MCF 10A (cell line): ENCODE measurements around the gene FNDC11. TPM values are rescaled to one million over a fixed set of nuclear protein-coding genes. Genes with fewer than 3 reads are reported as not detected.
A peak's percentile ranks its signal among the peaks of the same experiment; 100 is the strongest.
"Not testable (repeated sequence)": the region's sequence is repeated elsewhere in the genome, so short reads cannot be mapped to it uniquely, and the experiment has no call there.

ENCODE experiments used
- BruUV-seq: library from RNA; stranded (reverse); fragments of 400-500 nt; replicated peaks from 2 replicates; lab custom pipeline; 2021; lab: Mats Ljungman, UMichigan
- CTCF ChIA-PET: fragments of 300-600 bp; sonication (Branson Sonifier 250); formaldehyde crosslinking; extraction: SDS; loops from one replicate; lab custom pipeline; 2021; ENCODE audit warnings: antibody characterized with exemption, inconsistent platforms; lab: Yijun Ruan, JAX
- POLR2A ChIA-PET: fragments of 300-600, 350-650 bp; sonication (Branson Sonifier 250); formaldehyde crosslinking; extraction: SDS; loops from one replicate; lab custom pipeline; 2020; ENCODE audit warnings: antibody characterized with exemption, inconsistent platforms; lab: Yijun Ruan, JAX
- DNase-seq: peaks from one replicate; pipeline ENCODE4 v3.0.0-alpha.2; 2018; ENCODE audit not compliant: unreplicated experiment
- H3K27ac Mint-ChIP-seq: one replicate; pipeline ENCODE4 v1.8.0; 2022; ENCODE audit warnings: mild to moderate bottlenecking, low read depth, mixed read lengths; ENCODE audit not compliant: unreplicated experiment
- H3K27me3 Mint-ChIP-seq: one replicate; pipeline ENCODE4 v1.8.0; 2022; ENCODE audit warnings: mixed read lengths; ENCODE audit not compliant: insufficient read depth, unreplicated experiment
- H3K36me3 Mint-ChIP-seq: one replicate; pipeline ENCODE4 v1.8.0; 2022; ENCODE audit warnings: mild to moderate bottlenecking, moderate library complexity, mixed read lengths; ENCODE audit not compliant: insufficient read depth, unreplicated experiment
- H3K4me1 Mint-ChIP-seq: one replicate; pipeline ENCODE4 v1.8.0; 2022; ENCODE audit warnings: mixed read lengths; ENCODE audit not compliant: insufficient read depth, unreplicated experiment
- H3K4me3 Mint-ChIP-seq: one replicate; pipeline ENCODE4 v1.8.0; 2022; ENCODE audit warnings: mild to moderate bottlenecking, moderate library complexity, mixed read lengths; ENCODE audit not compliant: unreplicated experiment
- H3K9me3 Mint-ChIP-seq: one replicate; pipeline ENCODE4 v1.8.0; 2022; ENCODE audit warnings: mixed read lengths; ENCODE audit not compliant: unreplicated experiment
- CTCF ChIP-seq: fragments of 200-600 bp; IDR thresholded peaks from one replicate; pipeline ENCODE4 v1.8.0; 2022; ENCODE audit warnings: antibody characterized with exemption, mild to moderate bottlenecking; ENCODE audit not compliant: unreplicated experiment
- intact Hi-C: fragments of 100-400 bp; cut with micrococcal nuclease; formaldehyde crosslinking; loops from 2 replicates; pipeline ENCODE4 v1.14.1; 2022
- total RNA-seq: library from RNA; stranded (reverse); gene quantifications from 2 replicates; pipeline ENCODE4 v1.2.3, GENCODE V29; 2022

The FNDC11 gene
- total RNA-seq, 1 experiment from 2014 or later, result 2.4 TPM

GRCh38 chr20:63570281-63571086 lies 16.5 kb downstream of the FNDC11 start:
- TF ChIP-seq CTCF, result no peak
- ChIA-PET POLR2A (no interaction called here), CTCF (no interaction called here)
- no TSS peak for BruUV-seq
- H3K4me1 Mint-ChIP-seq, result no peaks in the 10 kb centered on the region
- no peak for DNase-seq
- no peak overlapping the region for H3K27ac Mint-ChIP-seq
- intact Hi-C loops, result no loop called here
- no peak overlapping the region for H3K4me3 Mint-ChIP-seq
- H3K36me3 Mint-ChIP-seq, result no peaks in the 10 kb centered on the region
- H3K9me3 Mint-ChIP-seq, result no peaks in the 10 kb centered on the region
- H3K27me3 Mint-ChIP-seq, result no peaks in the 10 kb centered on the region

GRCh38 chr20:63571087-63571478 lies 17.1 kb downstream of the FNDC11 start:
- CTCF ChIA-PET, H3K4me3 Mint-ChIP-seq, H3K27ac Mint-ChIP-seq, DNase-seq, H3K36me3 Mint-ChIP-seq, H3K9me3 Mint-ChIP-seq, H3K27me3 Mint-ChIP-seq, POLR2A ChIA-PET, intact Hi-C loops, H3K4me1 Mint-ChIP-seq, BruUV-seq: not testable (repeated sequence)

- ChIA-PET CTCF (interaction anchor here (0.6 to 0.8 kb wide), 2 partner anchors 46 to 53 kb away, joined by 3 to 4 read pairs; no protein-coding TSS in a partner anchor), POLR2A (no interaction called here)
- TF ChIP-seq CTCF, result no peak
- Mint-ChIP-seq H3K4me3 (no peak overlapping the region), H3K4me1 (no peaks in the 10 kb centered on the region), H3K27me3 (no peaks in the 10 kb centered on the region), H3K27ac (no peak overlapping the region), H3K9me3 (no peaks in the 10 kb centered on the region), H3K36me3 (no peaks in the 10 kb centered on the region)
- intact Hi-C loops, result no loop called here
- no TSS peak for BruUV-seq
- no peak for DNase-seq
Observed at GRCh38 chr20:63572071-63572787, 18.3 kb downstream of the FNDC11 start.

GRCh38 chr20:63572788-63573646 lies 19.1 kb downstream of the FNDC11 start:
- Mint-ChIP-seq H3K9me3 (no peaks in the 10 kb centered on the region), H3K27ac (peak overlapping the region; percentile 87), H3K4me1 (no peaks in the 10 kb centered on the region), H3K36me3 (no peaks in the 10 kb centered on the region), H3K4me3 (peak overlapping the region; percentile 78), H3K27me3 (no peaks in the 10 kb centered on the region)
- ChIA-PET CTCF (interaction anchor here (0.6 to 1.3 kb wide), 4 partner anchors 35 to 292 kb away, joined by 4 to 6 read pairs (median 4); partner anchors contain the start of genes PTK6 and TPD52L2), POLR2A (interaction anchor here (0.6 to 2.5 kb wide), 5 partner anchors 10 to 292 kb away, joined by 3 to 12 read pairs (median 4); partner anchors contain the start of genes ARFRP1, GMEB2, PTK6 and TPD52L2)
- no peak for TF ChIP-seq CTCF
- no TSS peak for BruUV-seq
- intact Hi-C loops, result no loop called here
- DNase-seq, result no peak
